Measurements from ENCODE around the gene XCR1.
"Not testable (repeated sequence)": the region's sequence is repeated elsewhere in the genome, so short reads cannot be mapped to it uniquely, and the experiment has no call there.

XCR1 gene

GRCh38 chr3:46038071-46038470, 10.8 kb upstream of the XCR1 start:
- not testable (repeated sequence) for DNase-seq

GRCh38 chr3:46036191-46036590, 8.9 kb upstream of the XCR1 start:
- DNase-seq = no peak

- no peak for DNase-seq
Observed at GRCh38 chr3:46031747-46032146, 4.5 kb upstream of the XCR1 start.

GRCh38 chr3:46031269-46031668, 4.0 kb upstream of the XCR1 start:
- no peak for DNase-seq

- no peak for DNase-seq
Observed at GRCh38 chr3:46030626-46031025, 3.3 kb upstream of the XCR1 start.

- DNase-seq = no peak
Observed at GRCh38 chr3:46029953-46030543, 2.8 kb upstream of the XCR1 start.

GRCh38 chr3:46027736-46028397, 584 bp upstream of the XCR1 start:
- DNase-seq = no peak

- no peak for DNase-seq
Observed at GRCh38 chr3:46025139-46025538, 2.1 kb downstream of the XCR1 start.

- DNase-seq = no peak
Observed at GRCh38 chr3:46024131-46024530, 3.2 kb downstream of the XCR1 start.

GRCh38 chr3:46022909-46023785, 4.1 kb downstream of the XCR1 start:
- no peak for DNase-seq

- no peak for DNase-seq
Observed at GRCh38 chr3:46021516-46021915, 5.8 kb downstream of the XCR1 start.

GRCh38 chr3:46020766-46021510, 6.3 kb downstream of the XCR1 start:
- no peak for DNase-seq

GRCh38 chr3:46019707-46020106, 7.6 kb downstream of the XCR1 start:
- DNase-seq = no peak

- no peak for DNase-seq
Observed at GRCh38 chr3:46017720-46018119, 9.6 kb downstream of the XCR1 start.

GRCh38 chr3:46013316-46014094, 13.8 kb downstream of the XCR1 start:
- no peak for DNase-seq

GRCh38 chr3:46012246-46012645, 15.0 kb downstream of the XCR1 start:
- no peak for DNase-seq

- no peak for DNase-seq
Observed at GRCh38 chr3:46010519-46011113, 16.7 kb downstream of the XCR1 start.

GRCh38 chr3:46008058-46008457, 19.2 kb downstream of the XCR1 start:
- DNase-seq = no peak

GRCh38 chr3:46007280-46007679, 20.0 kb downstream of the XCR1 start:
- no peak for DNase-seq

- no peak for DNase-seq
Observed at GRCh38 chr3:46006238-46007032, 20.8 kb downstream of the XCR1 start.

GRCh38 chr3:46003706-46004105, 23.6 kb downstream of the XCR1 start:
- DNase-seq = not testable (repeated sequence)
